Body of pancreas (tissue), 4 donors: ENCODE results near the gene CHST8.

Experiments
- POLR2A ChIP-seq, 3 donors: fragments of 450-650 bp; IDR thresholded peaks; one replicate each; pipeline ENCODE4 v1.6.1; 2016; ENCODE audit warnings: antibody characterized with exemption in 3 of 3, mild to moderate bottlenecking in 2 of 3
- TF ChIP-seq, protein P1 (sequence below), 7 experiments: fragments of 450-650 bp in 4 of 7; fragments of 200-600 bp in 3 of 7; sonication (generic) in 3 of 7; IDR thresholded peaks; one replicate each; pipeline ENCODE4 v1.5.1; 2016 to 2019; ENCODE audit warnings: antibody characterized with exemption in 7 of 7

DNA sequence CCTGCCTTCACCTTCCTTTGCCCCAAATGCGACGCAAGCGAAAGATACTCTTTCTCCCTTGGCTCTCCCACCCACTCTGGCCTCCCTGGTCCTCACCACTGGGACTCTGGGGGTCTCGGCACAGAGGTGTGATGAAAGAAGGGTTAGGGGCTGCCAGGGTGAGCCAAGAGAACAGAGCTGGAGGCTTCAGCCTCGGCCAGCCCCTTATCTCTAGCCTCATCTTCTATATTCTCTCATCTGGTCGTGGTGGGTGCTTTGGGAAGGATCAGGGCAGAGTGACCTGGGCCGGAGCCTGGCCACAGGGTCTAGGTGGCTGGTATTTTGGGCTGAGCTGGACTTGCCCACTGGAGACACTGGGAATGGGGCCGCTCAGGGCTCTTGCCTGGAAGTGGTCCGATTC lies 103.8 kb downstream of the CHST8 start:
- TF ChIP-seq, protein P1, sequence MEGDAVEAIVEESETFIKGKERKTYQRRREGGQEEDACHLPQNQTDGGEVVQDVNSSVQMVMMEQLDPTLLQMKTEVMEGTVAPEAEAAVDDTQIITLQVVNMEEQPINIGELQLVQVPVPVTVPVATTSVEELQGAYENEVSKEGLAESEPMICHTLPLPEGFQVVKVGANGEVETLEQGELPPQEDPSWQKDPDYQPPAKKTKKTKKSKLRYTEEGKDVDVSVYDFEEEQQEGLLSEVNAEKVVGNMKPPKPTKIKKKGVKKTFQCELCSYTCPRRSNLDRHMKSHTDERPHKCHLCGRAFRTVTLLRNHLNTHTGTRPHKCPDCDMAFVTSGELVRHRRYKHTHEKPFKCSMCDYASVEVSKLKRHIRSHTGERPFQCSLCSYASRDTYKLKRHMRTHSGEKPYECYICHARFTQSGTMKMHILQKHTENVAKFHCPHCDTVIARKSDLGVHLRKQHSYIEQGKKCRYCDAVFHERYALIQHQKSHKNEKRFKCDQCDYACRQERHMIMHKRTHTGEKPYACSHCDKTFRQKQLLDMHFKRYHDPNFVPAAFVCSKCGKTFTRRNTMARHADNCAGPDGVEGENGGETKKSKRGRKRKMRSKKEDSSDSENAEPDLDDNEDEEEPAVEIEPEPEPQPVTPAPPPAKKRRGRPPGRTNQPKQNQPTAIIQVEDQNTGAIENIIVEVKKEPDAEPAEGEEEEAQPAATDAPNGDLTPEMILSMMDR (IDR thresholded peaks at IDR 0.05), result no peak
- TF ChIP-seq POLR2A (IDR thresholded peaks at IDR 0.05), result no peak
